A673 (cell line): Measurements from ENCODE around the gene SAT1. TPM values are rescaled to one million over a fixed set of nuclear protein-coding genes. Genes with fewer than 3 reads are reported as not detected.

ENCODE experiments used
- BruUV-seq: library from RNA; stranded (reverse); fragments of 400-500 nt; replicated peaks from 2 replicates; lab custom pipeline; 2021; lab: Mats Ljungman, UMichigan
- CTCF ChIA-PET: fragments of 300-600 bp; sonication (Branson Sonifier 250); formaldehyde crosslinking; loops from one replicate; lab custom pipeline; 2022; ENCODE audit warnings: antibody characterized with exemption; lab: Charles Lee
- POLR2A ChIA-PET: fragments of 300-600 bp; sonication (Branson Sonifier 250); formaldehyde crosslinking; loops from one replicate; lab custom pipeline; 2022; ENCODE audit warnings: antibody characterized with exemption; ENCODE audit not compliant: low non-redundant PET; lab: Charles Lee
- DNase-seq: peaks from one replicate; pipeline ENCODE4 v3.0.0-alpha.2; 2015; ENCODE audit warnings: low spot score
- H3K27ac ChIP-seq: fragments of 200-600 bp; sonication (generic); 2 replicates; pipeline ENCODE4 v1.5.1; 2016; ENCODE audit warnings: mixed run types, low read depth, mild to moderate bottlenecking, mixed read lengths, antibody characterized with exemption, low read length; ENCODE audit not compliant: poor library complexity, severe bottlenecking
- H3K27me3 ChIP-seq: fragments of 200-600 bp; sonication (generic); replicated peaks from 2 replicates; pipeline ENCODE4 v1.6.1; 2017; ENCODE audit warnings: mixed run types, low read depth, mild to moderate bottlenecking, mixed read lengths, antibody characterized with exemption, low read length; ENCODE audit not compliant: insufficient read depth, poor library complexity
- H3K36me3 ChIP-seq: fragments of 200-600 bp; sonication (generic); 2 replicates; pipeline ENCODE4 v1.6.1; 2016; ENCODE audit warnings: mixed run types, mild to moderate bottlenecking, mixed read lengths, antibody characterized with exemption, low read length; ENCODE audit not compliant: insufficient read depth, poor library complexity, severe bottlenecking
- H3K4me1 ChIP-seq: fragments of 200-600 bp; sonication (generic); 2 replicates; pipeline ENCODE4 v1.6.1; 2017; ENCODE audit warnings: mixed run types, mild to moderate bottlenecking, mixed read lengths, antibody characterized with exemption, low read length; ENCODE audit not compliant: insufficient read depth, poor library complexity, severe bottlenecking
- H3K4me3 ChIP-seq: fragments of 200-600 bp; sonication (generic); 2 replicates; pipeline ENCODE4 v1.5.1; 2016; ENCODE audit warnings: low read depth, mixed run types, mild to moderate bottlenecking, mixed read lengths, low read length; ENCODE audit not compliant: poor library complexity, severe bottlenecking
- H3K9me3 ChIP-seq: fragments of 200-600 bp; sonication (generic); 2 replicates; pipeline ENCODE4 v1.6.1; 2016; ENCODE audit warnings: mixed run types, low read depth, mild to moderate bottlenecking, mixed read lengths, antibody characterized with exemption, low read length; ENCODE audit not compliant: poor library complexity, severe bottlenecking
- CTCF ChIP-seq: fragments of 300-800, 200-600 bp; sonication (generic); conservative IDR thresholded peaks from 2 replicates; pipeline ENCODE4 v1.5.1; 2017; ENCODE audit warnings: low read depth, mild to moderate bottlenecking, antibody characterized with exemption, low read length, moderate library complexity, mixed read lengths
- EZH2 ChIP-seq: fragments of 200-600 bp; sonication (generic); IDR thresholded peaks from 2 replicates; pipeline ENCODE4 v1.6.1; 2017; ENCODE audit warnings: borderline replicate concordance, low read depth, mild to moderate bottlenecking, mixed read lengths, antibody characterized with exemption, low read length; ENCODE audit not compliant: poor library complexity, severe bottlenecking
- intact Hi-C: fragments of 100-400 bp; cut with micrococcal nuclease; formaldehyde crosslinking; loops from one replicate; pipeline ENCODE4 v1.10.0; 2022; ENCODE audit not compliant: unreplicated experiment
- total RNA-seq: library from RNA; stranded (reverse); gene quantifications from 2 replicates; pipeline ENCODE4 v1.2.3, GENCODE V29; 2021

The SAT1 gene
- total RNA-seq, 1 experiment from 2014 or later: 21.6 TPM

- Histone ChIP-seq H3K36me3 (no peaks in the 10 kb centered on the region), H3K27ac (no peak overlapping the region), H3K4me1 (no peaks in the 10 kb centered on the region), H3K9me3 (no peaks in the 10 kb centered on the region), H3K27me3 (no peaks in the 10 kb centered on the region), H3K4me3 (no peak overlapping the region)
- BruUV-seq: no TSS peak
- CTCF ChIA-PET: no interaction called here
- intact Hi-C loops: no loop called here
- POLR2A ChIA-PET: no interaction called here
- TF ChIP-seq EZH2 (no peak), CTCF (no peak)
- DNase-seq: no peak
Measured at GRCh38 chrX:23828881-23829280, 45.9 kb downstream of the SAT1 start.

GRCh38 chrX:23832721-23833120 is 49.7 kb downstream of the SAT1 start:
- H3K27ac ChIP-seq: no peak overlapping the region
- H3K9me3 ChIP-seq: no peaks in the 10 kb centered on the region
- TF ChIP-seq CTCF (no peak), EZH2 (no peak)
- ChIA-PET POLR2A (no interaction called here), CTCF (no interaction called here)
- no peaks in the 10 kb centered on the region for H3K27me3 ChIP-seq
- no peaks in the 10 kb centered on the region for H3K4me1 ChIP-seq
- no peaks in the 10 kb centered on the region for H3K36me3 ChIP-seq
- intact Hi-C loops: no loop called here
- no TSS peak for BruUV-seq
- DNase-seq: no peak
- no peak overlapping the region for H3K4me3 ChIP-seq

Other genes with a start within 250 kb of the SAT1 start
- 137 and 155 TPM in 2 replicates for gene PRDX4, start 115.7 kb upstream of the SAT1 start, total RNA-seq
- 33.6 and 35.4 TPM in 2 replicates for gene ACOT9, start 39.9 kb upstream of the SAT1 start, total RNA-seq
- 74.2 and 79.0 TPM in 2 replicates for gene APOO, start 124.8 kb downstream of the SAT1 start, total RNA-seq
- gene CXorf58, start 124.8 kb downstream of the SAT1 start, total RNA-seq: not detected in 2 replicates
- 10.9 and 12.0 TPM in 2 replicates for gene KLHL15, start 244.0 kb downstream of the SAT1 start, total RNA-seq